IPS DF 4.7 (cell line): ENCODE measurements around the gene CRLF3.
"Not testable (repeated sequence)": the region's sequence is repeated elsewhere in the genome, so short reads cannot be mapped to it uniquely, and the experiment has no call there.

ENCODE experiments used
- DNase-seq: peaks from one replicate; pipeline ENCODE4 v3.0.0-alpha.2; 2013; ENCODE audit warnings: low spot score; ENCODE audit errors: extremely low read depth

CRLF3 gene

GRCh38 chr17:30814860-30815259 lies 9.6 kb downstream of the CRLF3 start:
- DNase-seq: not testable (repeated sequence)

GRCh38 chr17:30814236-30814635 lies 10.3 kb downstream of the CRLF3 start:
- DNase-seq: not testable (repeated sequence)

GRCh38 chr17:30812218-30813177 lies 12.0 kb downstream of the CRLF3 start:
- DNase-seq: no peak

GRCh38 chr17:30809867-30810266 lies 14.6 kb downstream of the CRLF3 start:
- DNase-seq: no peak

- no peak for DNase-seq
These were observed 15.7 kb downstream of the CRLF3 start for GRCh38 chr17:30808785-30809286.

- no peak for DNase-seq
These were observed 16.6 kb downstream of the CRLF3 start for GRCh38 chr17:30807896-30808295.

- DNase-seq: no peak
These were observed 18.5 kb downstream of the CRLF3 start for GRCh38 chr17:30805944-30806456.

GRCh38 chr17:30801671-30802070 lies 22.8 kb downstream of the CRLF3 start:
- no peak for DNase-seq

GRCh38 chr17:30796016-30796415 lies 28.5 kb downstream of the CRLF3 start:
- no peak for DNase-seq

- no peak for DNase-seq
These were observed 30.1 kb downstream of the CRLF3 start for GRCh38 chr17:30794372-30794771.

- DNase-seq: no peak
These were observed 31.1 kb downstream of the CRLF3 start for GRCh38 chr17:30793282-30793977.

GRCh38 chr17:30790279-30790678 lies 34.2 kb downstream of the CRLF3 start:
- no peak for DNase-seq

GRCh38 chr17:30788918-30789317 lies 35.6 kb downstream of the CRLF3 start:
- no peak for DNase-seq

GRCh38 chr17:30782206-30782605 lies 42.3 kb downstream of the CRLF3 start:
- no peak for DNase-seq

GRCh38 chr17:30780343-30780742 lies 44.1 kb downstream of the CRLF3 start:
- no peak for DNase-seq

GRCh38 chr17:30768771-30769170 lies 55.7 kb downstream of the CRLF3 start:
- not testable (repeated sequence) for DNase-seq

GRCh38 chr17:30767641-30768404 lies 56.7 kb downstream of the CRLF3 start:
- DNase-seq: not testable (repeated sequence)

GRCh38 chr17:30761060-30761459 lies 63.4 kb downstream of the CRLF3 start:
- DNase-seq: no peak

- DNase-seq: not testable (repeated sequence)
These were observed 71.2 kb downstream of the CRLF3 start for GRCh38 chr17:30753291-30753690.

- DNase-seq: not testable (repeated sequence)
These were observed 73.5 kb downstream of the CRLF3 start for GRCh38 chr17:30750982-30751381.

GRCh38 chr17:30747621-30748020 lies 76.9 kb downstream of the CRLF3 start:
- DNase-seq: not testable (repeated sequence)
